Measurements from ENCODE around the gene CAMSAP1. TPM values are rescaled to one million over a fixed set of nuclear protein-coding genes. Genes with fewer than 3 reads are reported as not detected.

Gene CAMSAP1
- total RNA-seq, 1 donor: 26.1 TPM

GRCh38 chr9:135905380-135906258 is 1.7 kb downstream of the CAMSAP1 start:
- H3K27me3 ChIP-seq (ENCODE audit: insufficient read depth, low read length): no peaks in the 10 kb centered on the region
- no peak for TF ChIP-seq CTCF (IDR thresholded peaks at IDR 0.05; ENCODE audit: extremely low read depth, low read depth, low read length)
- peaks cover 27% of the 10 kb centered on the region for H3K4me1 ChIP-seq (ENCODE audit: insufficient read depth, low read length)
- H3K79me2 ChIP-seq (ENCODE audit: insufficient read depth, low read length): peaks cover 80% of the 10 kb centered on the region
- DNase-seq (ENCODE audit: insufficient read length, low spot score, missing footprints): peak; percentile 83
- H4K20me1 ChIP-seq (ENCODE audit: insufficient read depth, low read length): peaks cover 52% of the 10 kb centered on the region
- no peak overlapping the region for H2AFZ ChIP-seq (ENCODE audit: low read length)
- H3K27ac ChIP-seq (ENCODE audit: low read depth, low read length): peak overlapping the region; percentile 0
- H3K36me3 ChIP-seq (ENCODE audit: insufficient read depth, low read length): no peaks in the 10 kb centered on the region
- peak overlapping the region; percentile 94 for H3K4me2 ChIP-seq (ENCODE audit: insufficient read depth, low read length)
- H3K4me3 ChIP-seq (ENCODE audit: insufficient read depth, low read length): peak overlapping the region; percentile 74
- no peaks in the 10 kb centered on the region for H3K9me3 ChIP-seq (ENCODE audit: low read depth, low read length)

GRCh38 chr9:135903786-135904520 is 3.4 kb downstream of the CAMSAP1 start:
- TF ChIP-seq CTCF (IDR thresholded peaks at IDR 0.05; ENCODE audit: extremely low read depth, low read depth, low read length): no peak
- Histone ChIP-seq H3K4me2 (ENCODE audit: insufficient read depth, low read length) (no peak overlapping the region), H2AFZ (ENCODE audit: low read length) (no peak overlapping the region), H3K36me3 (ENCODE audit: insufficient read depth, low read length) (no peaks in the 10 kb centered on the region), H3K4me3 (ENCODE audit: insufficient read depth, low read length) (no peak overlapping the region), H3K27me3 (ENCODE audit: insufficient read depth, low read length) (no peaks in the 10 kb centered on the region), H3K9me3 (ENCODE audit: low read depth, low read length) (no peaks in the 10 kb centered on the region), H4K20me1 (ENCODE audit: insufficient read depth, low read length) (peaks cover 63% of the 10 kb centered on the region), H3K79me2 (ENCODE audit: insufficient read depth, low read length) (peaks cover 80% of the 10 kb centered on the region), H3K4me1 (ENCODE audit: insufficient read depth, low read length) (peaks cover 24% of the 10 kb centered on the region), H3K27ac (ENCODE audit: low read depth, low read length) (no peak overlapping the region)
- no peak for DNase-seq (ENCODE audit: insufficient read length, low spot score, missing footprints)

GRCh38 chr9:135903358-135903656 is 4.0 kb downstream of the CAMSAP1 start:
- H3K4me3 ChIP-seq (ENCODE audit: insufficient read depth, low read length): no peak overlapping the region
- no peaks in the 10 kb centered on the region for H3K27me3 ChIP-seq (ENCODE audit: insufficient read depth, low read length)
- H2AFZ ChIP-seq (ENCODE audit: low read length): no peak overlapping the region
- peaks cover 17% of the 10 kb centered on the region for H3K4me1 ChIP-seq (ENCODE audit: insufficient read depth, low read length)
- DNase-seq (ENCODE audit: insufficient read length, low spot score, missing footprints): no peak
- no peak overlapping the region for H3K27ac ChIP-seq (ENCODE audit: low read depth, low read length)
- H3K79me2 ChIP-seq (ENCODE audit: insufficient read depth, low read length): peaks cover 80% of the 10 kb centered on the region
- H3K9me3 ChIP-seq (ENCODE audit: low read depth, low read length): no peaks in the 10 kb centered on the region
- no peak for TF ChIP-seq CTCF (IDR thresholded peaks at IDR 0.05; ENCODE audit: extremely low read depth, low read depth, low read length)
- no peaks in the 10 kb centered on the region for H3K36me3 ChIP-seq (ENCODE audit: insufficient read depth, low read length)
- H3K4me2 ChIP-seq (ENCODE audit: insufficient read depth, low read length): no peak overlapping the region
- peaks cover 69% of the 10 kb centered on the region for H4K20me1 ChIP-seq (ENCODE audit: insufficient read depth, low read length)

Data from osteoblast (primary cell).